Stimulated activated CD8-positive, alpha-beta memory T cell treated with anti-CD3 and anti-CD28 coated beads, Interleukin-2, amount 100 ng/mL, for 48 hours (primary cell): Measurements from ENCODE around the gene MAP6D1.

Source experiments
- DNase-seq, 2 donors: peaks; one replicate each; pipeline ENCODE4 v3.0.0-alpha.2; 2020; ENCODE audit warnings: low read depth in 2 of 2

Gene MAP6D1

DNA sequence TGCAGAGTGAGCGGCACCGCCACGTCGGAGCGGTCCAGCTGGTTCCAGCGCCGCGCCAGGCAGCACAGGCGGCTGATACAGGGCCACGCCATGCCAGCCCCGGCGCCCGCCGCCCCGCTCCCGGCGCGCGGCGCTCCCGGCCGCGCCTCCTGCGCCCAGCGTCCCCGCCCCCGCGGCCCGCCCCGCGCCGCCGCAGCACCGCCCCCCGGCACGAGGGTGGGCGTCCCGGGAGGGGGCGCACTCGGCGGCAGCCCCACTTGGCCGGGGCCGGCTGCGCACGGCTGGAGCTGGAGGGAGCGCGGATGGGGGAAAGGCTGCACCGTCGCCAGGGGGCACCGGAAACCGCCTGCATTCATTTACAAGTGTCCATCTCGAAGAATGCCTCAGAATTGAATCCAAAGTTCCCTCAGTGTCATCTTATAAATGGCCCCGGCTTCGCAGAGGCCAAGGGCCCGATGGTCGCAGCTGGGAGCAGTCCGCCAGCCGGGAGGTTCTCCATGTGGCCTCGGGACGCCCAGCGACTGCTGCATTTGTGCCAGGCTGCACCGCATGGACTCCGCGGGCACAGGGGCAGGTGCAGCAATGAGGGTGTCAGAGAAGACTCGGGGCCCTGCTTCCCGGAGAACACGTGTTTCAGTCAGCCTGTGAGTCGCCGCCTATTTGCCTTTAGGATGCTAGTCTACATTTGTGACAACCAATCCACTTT lies at the start of gene MAP6D1:
MAP6D1 (minus strand) TSS at position 122 of the 706 bp plus-strand sequence; CDS start at position 92, 30 bp downstream.
- peak; percentile 23 to 45 for DNase-seq

DNA sequence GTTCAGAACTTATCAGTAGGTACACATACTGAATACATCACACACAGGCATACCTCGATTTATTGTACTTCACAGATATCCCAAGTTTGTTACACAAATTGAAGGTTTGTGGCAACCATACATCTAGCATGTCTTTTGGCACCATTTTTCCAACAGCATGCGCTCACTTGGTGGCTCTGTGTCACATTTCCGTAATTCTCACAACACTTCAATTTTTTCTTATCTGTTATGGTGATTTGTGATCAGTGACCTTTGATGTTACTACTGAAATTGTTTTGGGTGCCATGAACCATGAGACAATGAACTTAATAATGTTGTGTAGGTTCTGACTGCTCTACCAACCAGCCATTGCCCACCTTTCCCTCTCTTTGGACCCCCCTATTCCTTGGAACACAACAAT lies 48.5 kb upstream of the MAP6D1 start:
- DNase-seq: no peak

GRCh38 chr3:183871541-183871940 lies 46.2 kb upstream of the MAP6D1 start:
- no peak for DNase-seq

- DNase-seq: no peak
Observed at GRCh38 chr3:183870563-183870962, 45.2 kb upstream of the MAP6D1 start.

GRCh38 chr3:183868796-183869195 lies 43.4 kb upstream of the MAP6D1 start:
- DNase-seq: no peak

- DNase-seq: no peak
Observed at GRCh38 chr3:183862610-183863009, 37.2 kb upstream of the MAP6D1 start.

DNA sequence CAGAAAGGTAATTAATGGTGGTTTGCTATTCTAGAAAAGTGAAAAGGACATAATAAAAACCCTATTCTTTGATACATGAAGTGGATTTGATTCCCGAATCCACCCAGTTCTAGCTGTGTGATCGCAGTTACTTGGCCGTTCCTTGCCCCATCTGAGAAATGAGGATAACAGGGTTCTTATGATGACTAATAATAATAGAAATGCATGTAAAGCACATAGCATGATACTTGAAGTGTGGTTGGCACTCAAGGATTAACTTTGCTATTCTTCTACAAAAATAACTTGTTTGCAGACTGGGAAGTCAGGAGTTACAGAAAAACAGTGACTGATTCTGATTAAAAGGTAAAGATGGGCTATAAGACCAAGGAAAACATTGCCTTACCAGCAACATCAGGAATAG lies 32.5 kb upstream of the MAP6D1 start:
- no peak for DNase-seq

DNA sequence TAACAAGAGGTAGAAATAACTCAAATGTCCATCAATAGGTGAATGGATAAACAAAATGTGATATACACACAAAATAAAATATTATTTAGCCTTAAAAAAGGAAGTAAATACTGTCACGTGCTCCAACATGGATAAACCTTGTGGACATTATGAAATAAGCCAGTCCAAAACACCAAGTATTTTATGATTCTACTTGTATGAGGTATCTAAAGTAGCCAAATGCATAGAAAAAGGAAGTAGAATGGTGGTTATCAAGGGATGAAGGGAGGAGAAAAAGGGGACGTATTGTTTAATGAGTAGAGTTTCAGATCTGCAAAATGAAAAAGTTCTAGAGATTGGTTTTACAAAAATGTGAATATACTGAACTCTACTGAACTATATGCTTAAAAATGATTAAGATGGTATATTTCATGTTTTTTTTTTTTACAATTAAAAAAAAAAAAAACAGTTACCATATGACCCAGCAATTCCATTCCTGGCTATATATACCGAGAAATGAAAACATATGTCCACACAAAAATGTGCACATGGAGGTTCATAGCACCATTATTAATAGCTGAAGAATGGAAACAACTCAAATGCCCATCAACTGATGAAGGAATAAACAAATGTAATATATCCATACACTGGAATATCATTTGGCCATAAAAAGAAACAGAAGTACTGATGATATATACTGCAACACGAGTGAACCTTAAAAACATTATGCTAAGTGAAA lies 29.1 kb upstream of the MAP6D1 start:
- no peak for DNase-seq

DNA sequence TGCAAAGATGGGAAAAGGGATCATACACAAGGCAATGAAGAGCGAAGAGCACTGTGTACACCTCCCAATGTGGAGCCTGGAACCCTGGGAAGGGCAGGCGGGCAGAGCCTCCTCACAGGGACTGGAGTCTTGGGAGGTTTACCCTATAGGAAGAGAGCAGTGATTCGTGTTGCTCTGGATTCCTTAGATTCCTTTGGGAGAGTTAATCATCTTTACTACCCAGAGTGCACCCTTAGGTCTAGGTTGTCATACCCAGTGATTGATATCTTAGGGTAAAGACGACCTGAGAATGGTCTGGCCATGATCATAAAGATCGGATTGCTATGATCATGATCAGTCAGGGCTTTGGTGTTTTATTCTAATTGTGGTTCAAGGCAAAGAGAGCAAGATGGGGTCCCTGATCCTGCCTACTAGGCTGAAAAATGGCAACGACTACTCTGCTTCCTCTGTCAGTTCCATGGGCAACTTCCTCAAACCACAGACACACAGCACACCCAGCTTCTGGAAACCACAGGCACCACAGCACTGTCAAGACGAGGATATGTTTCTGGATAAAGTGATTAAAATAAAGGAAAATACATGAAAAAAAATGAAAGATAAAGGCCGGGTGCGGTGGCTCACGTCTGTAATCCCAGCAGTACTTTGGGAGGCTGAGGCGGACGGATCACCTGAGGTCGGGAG lies 20.4 kb upstream of the MAP6D1 start:
- no peak for DNase-seq

DNA sequence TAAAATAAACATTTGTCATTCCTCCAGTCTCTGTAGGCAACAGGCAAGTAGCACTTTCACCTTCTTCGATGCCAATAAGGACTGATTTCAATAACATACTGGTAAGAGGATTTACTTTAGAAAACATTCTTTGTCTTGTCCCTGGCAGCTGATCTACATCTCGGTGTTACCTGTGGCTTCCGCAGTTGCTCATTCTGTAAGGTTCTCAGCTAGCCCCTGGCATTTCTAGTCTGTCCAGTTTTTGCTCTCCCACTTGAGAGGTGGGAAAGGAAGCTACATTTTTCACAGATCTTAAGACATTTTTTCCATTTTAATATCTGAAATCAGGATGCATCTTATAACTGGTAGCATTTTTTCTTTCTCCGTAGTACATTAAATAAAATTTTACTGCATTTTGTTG lies 19.7 kb upstream of the MAP6D1 start:
- DNase-seq: no peak

- no peak for DNase-seq
Observed at GRCh38 chr3:183844606-183845005, 19.2 kb upstream of the MAP6D1 start.

DNA sequence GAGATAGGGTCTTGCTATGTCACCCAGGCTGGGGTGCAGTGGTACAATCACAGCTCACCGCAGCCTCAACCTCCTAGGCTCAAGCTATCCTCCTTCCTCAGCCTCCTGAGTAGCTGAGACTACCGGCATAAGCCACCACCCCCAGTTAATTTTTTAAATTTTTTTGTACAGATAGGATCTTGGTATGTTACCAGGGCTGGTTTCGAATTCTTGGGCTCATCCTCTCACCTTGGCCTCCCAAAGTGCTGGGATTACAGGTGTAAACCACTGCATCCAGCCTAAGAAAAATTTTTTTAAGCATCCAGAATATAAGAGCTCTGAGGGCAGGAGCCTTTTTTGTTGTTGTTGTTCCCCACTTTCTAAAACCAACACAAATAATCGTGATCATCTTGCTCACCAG lies 14.4 kb upstream of the MAP6D1 start:
- no peak for DNase-seq

GRCh38 chr3:183837894-183838293 lies 12.5 kb upstream of the MAP6D1 start:
- DNase-seq: no peak

- no peak for DNase-seq
Observed at GRCh38 chr3:183837390-183837789, 12.0 kb upstream of the MAP6D1 start.

- no peak for DNase-seq
Observed at GRCh38 chr3:183833516-183833915, 8.1 kb upstream of the MAP6D1 start.

DNA sequence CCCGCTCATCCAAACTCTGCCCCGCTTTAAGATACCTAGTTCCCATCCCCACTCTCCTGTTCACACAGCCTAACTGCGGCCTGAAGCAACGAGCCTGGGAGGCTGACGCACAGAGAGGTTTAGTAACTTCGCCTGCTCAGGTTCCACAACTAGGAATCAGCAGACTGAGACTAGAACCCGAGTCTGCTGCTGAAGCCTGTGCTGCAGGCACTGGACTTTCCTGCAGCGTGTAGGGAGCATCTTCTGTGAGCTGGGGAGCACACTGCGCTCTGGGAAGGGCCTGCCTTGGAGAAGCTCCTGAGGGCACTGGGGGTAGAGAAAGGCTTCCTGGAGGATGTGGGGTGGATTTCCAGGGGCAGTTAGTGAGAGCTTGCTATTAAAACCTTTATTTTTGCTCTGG lies 4.8 kb upstream of the MAP6D1 start:
- no peak for DNase-seq

- no peak for DNase-seq
Observed at GRCh38 chr3:183829466-183829865, 4.1 kb upstream of the MAP6D1 start.

DNA sequence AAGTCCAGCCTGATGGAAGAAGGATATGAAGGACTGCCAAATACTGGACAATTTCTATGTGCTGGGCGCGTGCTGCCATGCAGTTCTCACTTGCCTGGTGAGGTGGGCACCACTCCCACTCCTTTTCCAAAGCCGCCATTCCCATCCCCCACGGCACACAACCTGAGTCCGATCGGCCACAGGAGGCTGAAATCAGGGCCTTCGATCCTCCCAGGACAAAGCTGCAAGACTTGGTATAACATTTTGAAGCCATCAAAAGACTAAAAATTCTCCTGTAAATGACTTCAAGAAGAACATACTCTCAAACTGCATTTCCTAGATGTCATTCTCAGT lies 3.1 kb upstream of the MAP6D1 start:
- no peak for DNase-seq

DNA sequence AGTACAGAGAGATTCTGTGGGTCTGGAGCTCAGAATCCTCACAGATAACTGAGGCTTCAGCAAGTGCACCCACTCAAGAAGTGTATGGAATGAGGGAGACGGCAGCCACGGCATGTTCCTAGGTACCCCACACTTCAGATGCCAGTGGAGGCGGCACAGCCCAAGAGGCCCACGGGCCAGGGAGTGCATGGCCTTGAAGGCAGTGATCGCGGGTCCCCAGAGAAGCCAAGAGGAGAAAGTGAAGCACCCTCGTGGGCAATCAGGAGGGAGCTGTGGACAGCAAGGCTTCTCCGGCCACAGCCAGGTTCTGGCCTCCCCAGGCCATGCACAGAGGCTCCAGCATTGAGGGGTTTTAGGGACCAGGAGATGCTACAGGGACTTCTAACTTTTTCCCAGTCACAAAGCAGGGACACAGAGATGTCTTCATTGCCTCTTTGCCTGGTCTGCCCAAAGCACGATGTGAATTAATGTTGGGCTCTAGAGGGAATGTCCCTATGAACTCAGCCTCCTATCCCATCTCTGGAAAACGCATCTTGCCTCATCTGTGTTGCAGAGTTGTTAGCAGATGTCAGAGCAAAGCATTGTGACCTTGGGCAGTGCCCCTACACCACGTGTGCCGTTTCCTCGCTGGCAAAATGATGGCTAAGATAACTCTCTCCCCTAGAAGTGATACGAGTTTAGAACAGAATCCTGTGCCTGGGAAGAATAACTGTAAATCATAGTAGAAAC lies 2.6 kb upstream of the MAP6D1 start:
- DNase-seq: no peak

DNA sequence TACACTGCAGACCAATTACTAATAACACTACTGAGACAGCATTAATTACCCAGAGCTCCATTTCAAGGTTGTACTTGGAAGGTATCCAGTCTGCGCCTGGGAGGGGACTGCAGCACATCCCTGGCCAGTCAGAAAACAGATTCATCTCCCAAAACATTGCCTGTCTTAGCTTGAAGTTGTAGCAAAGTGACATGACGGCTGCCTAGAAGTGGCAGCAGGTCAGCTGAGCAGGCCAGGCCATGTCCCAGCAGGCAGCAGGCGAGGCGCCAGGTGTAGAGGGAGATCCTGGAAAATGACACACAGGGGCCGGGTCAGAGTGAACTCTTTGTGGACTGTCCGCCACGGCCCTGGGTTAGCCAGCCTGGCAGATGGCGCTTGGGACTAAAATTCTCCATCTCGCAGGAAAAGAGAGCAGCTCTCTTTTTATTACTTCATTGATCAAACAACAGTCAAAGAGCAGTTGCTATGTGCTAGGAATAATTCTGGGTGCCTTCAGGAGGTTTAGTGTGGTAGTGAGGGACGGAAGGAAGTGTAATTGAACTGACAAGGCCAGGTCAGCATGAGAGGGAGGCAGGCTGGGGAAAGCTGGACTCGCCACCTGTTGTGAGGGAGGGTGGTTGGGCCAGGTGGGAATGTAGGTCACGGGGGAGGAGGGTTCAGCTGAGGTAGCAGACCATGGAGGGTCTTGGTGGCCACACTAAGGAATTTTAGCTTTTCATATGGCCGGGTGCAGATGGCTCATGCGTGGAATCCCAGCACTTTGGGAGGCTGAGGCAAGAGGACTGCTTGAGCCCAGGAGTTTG lies 1.3 kb upstream of the MAP6D1 start:
- DNase-seq: no peak

DNA sequence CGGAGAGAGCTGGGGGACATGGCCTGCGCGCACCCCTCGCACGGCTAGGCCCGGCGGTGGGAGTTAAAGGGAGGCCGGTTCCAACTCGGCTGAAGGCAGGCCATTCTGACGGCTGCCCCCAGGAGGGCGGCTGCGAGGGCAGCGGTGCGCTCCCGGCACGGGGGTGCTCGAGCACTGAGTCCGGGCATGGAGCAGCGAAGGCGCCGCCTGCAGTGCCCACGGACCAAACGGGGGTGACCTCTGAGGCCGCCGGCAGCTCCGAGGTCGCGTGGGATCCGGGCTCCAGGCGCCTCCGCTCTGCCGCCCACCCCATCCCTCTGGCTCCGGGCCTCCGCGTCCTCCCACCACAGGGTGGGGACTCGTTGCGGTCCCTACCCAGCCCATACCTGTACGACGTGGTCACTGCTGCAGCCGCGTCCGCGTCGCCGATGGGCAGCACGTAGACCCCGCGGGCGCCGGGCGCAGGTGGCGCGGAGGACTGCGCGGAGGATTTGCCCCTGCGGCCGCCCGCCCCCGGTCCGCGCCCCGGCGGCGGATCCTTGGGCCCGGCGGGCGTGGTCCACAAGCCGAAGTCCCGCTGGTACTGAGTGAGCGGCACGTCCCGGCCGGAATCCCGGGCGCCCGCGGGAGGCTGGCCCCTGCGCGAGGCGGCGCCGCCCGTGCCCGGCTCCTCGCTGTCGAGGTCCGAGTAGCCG lies 469 bp downstream of the MAP6D1 start:
- peak in 1 of 2 donors; percentile 4 for DNase-seq
